ENCODE measurements around the gene ZNF333. TPM values are rescaled to one million over a fixed set of nuclear protein-coding genes. Genes with fewer than 3 reads are reported as not detected.
"Not testable (repeated sequence)": the region's sequence is repeated elsewhere in the genome, so short reads cannot be mapped to it uniquely, and the experiment has no call there.

Gene ZNF333
- total RNA-seq, 1 donor from 2014 or later = 9.0 TPM

DNA sequence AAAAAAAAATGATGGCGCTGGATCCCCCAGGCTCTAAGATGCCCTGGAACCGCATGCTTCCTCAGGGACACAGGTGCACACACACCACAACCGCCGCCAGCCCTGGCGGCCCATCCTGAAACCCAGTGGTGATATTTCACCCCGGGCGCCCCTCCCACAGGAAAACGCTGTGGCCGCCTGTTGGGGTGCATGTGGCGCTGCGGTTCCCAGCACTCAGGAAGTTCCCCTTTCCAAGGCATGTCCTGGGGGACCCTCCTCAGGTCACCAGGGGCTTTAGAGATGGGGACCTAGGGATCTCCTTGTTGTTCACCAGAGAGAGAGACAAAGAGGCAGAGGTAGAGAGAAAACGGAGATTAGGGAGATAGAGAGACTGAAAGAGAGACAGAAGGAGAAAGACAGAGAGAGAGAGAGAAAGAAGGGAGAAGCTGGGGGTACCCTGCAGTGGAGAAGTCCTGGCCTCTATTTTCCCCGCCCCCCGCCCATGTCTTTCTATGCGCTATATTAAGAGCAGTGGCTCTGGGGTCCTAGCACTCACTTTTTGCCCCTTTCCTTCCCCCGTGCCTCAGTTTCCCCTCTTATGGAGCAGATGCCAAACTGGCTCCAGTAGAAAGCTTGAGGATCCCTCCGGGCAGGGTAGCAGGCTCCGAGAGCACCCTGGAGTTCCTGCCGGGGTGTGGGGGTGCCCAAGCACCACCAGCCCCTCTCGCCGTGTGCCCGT, 86.2 kb downstream of the ZNF333 start:
- peak overlapping the region; percentile 22 for H3K4me3 ChIP-seq (ENCODE audit: low read depth, low read length)
- TF ChIP-seq, protein P1, sequence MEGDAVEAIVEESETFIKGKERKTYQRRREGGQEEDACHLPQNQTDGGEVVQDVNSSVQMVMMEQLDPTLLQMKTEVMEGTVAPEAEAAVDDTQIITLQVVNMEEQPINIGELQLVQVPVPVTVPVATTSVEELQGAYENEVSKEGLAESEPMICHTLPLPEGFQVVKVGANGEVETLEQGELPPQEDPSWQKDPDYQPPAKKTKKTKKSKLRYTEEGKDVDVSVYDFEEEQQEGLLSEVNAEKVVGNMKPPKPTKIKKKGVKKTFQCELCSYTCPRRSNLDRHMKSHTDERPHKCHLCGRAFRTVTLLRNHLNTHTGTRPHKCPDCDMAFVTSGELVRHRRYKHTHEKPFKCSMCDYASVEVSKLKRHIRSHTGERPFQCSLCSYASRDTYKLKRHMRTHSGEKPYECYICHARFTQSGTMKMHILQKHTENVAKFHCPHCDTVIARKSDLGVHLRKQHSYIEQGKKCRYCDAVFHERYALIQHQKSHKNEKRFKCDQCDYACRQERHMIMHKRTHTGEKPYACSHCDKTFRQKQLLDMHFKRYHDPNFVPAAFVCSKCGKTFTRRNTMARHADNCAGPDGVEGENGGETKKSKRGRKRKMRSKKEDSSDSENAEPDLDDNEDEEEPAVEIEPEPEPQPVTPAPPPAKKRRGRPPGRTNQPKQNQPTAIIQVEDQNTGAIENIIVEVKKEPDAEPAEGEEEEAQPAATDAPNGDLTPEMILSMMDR (IDR thresholded peaks at IDR 0.05; ENCODE audit: insufficient read depth, low read length, poor library complexity, severe bottlenecking) = no peak
- H3K27me3 ChIP-seq (ENCODE audit: control insufficient read depth, insufficient read depth, low read length) = peaks cover 14% of the 10 kb centered on the region
- no peaks in the 10 kb centered on the region for H3K36me3 ChIP-seq (ENCODE audit: control insufficient read depth, insufficient read depth, low read length)
- no peak for DNase-seq (ENCODE audit: low read depth)

DNA sequence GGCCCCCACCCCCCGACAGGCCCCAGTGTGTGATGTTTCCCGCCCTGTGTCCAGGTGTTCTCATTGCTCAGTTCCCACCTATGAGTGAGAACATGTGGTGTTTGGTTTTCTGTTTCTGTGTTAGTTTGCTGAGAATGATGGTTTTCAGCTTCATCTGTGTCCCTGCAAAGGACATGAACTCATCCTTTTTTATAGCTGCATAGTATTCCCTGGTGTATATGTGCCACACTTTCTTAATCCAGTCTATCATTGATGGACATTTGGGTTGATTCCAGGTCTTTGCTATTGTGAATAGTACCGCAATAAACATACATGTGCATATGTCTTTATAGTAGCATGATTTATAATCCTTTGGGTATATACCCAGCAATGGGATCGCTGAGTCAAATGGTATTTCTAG, 87.8 kb downstream of the ZNF333 start:
- H3K4me3 ChIP-seq (ENCODE audit: low read depth, low read length); DNase-seq (ENCODE audit: low read depth); H3K36me3 ChIP-seq (ENCODE audit: control insufficient read depth, insufficient read depth, low read length): not testable (repeated sequence)
- H3K27me3 ChIP-seq (ENCODE audit: control insufficient read depth, insufficient read depth, low read length) = peaks cover 14% of the 10 kb centered on the region

DNA sequence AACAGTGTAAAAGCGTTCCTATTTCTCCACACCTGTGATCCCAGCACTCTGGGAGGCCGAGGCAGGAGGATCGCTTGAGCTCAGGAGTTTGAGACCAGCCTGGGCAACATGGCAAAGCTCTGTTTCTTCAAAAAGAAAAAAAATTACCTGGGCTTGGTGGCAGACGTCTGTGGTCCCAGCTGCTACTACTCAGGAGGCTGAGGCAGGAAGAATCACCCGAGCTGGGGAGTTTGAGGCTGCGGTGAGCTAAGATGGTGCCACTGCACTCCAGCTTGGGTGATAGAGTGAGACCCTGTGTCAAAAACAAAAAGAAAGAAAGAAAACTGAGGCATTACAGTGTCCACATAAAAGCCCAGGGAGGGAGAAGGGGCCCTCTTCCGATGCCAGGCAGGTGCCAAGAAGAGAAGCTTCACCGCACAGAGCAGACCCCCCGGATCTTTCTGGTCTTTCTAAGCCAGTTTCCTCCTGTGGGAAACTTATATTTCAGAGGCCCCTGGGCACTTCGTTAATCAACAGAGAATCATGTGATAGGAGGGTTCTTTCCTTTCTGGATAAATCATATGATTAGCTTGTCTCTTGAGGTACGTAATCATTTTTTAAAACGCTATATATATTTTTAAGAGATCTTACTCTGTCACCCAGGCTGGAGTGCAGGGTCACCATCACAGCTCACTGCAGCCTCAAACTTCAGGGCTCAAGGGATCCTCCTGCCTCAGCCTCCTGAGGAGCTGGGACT, 88.4 kb downstream of the ZNF333 start, which contains the start of gene ADGRE2:
TSS of gene ADGRE2 (minus strand) at position 451 of the 736 bp plus-strand sequence. CDS start 1,804 bp downstream, outside the sequence.
- peaks cover 14% of the 10 kb centered on the region for H3K27me3 ChIP-seq (ENCODE audit: control insufficient read depth, insufficient read depth, low read length)
- DNase-seq (ENCODE audit: low read depth); H3K4me3 ChIP-seq (ENCODE audit: low read depth, low read length); H3K36me3 ChIP-seq (ENCODE audit: control insufficient read depth, insufficient read depth, low read length): not testable (repeated sequence)

DNA sequence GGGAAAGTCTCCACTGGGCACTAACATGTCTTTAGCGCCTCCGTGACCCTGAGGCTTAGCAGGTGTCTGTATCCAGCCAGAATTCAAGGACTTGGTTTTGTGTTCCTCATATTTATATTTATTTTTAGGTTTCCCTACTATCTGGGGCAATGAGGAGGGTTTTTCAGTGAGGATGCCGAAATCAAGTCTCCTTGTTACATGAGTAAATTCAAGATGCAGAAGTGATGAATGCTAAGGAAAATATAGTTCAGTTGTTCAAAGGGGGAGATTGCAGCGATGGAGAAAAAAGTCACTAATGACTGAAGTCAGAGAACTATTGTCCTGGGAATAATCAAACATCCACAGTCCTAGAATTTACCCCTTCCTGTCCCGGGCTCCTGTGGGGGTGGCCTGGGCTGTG, 89.3 kb downstream of the ZNF333 start:
- Histone ChIP-seq H3K36me3 (ENCODE audit: control insufficient read depth, insufficient read depth, low read length) (no peaks in the 10 kb centered on the region), H3K27me3 (ENCODE audit: control insufficient read depth, insufficient read depth, low read length) (peaks cover 14% of the 10 kb centered on the region), H3K4me3 (ENCODE audit: low read depth, low read length) (no peak overlapping the region)
- DNase-seq (ENCODE audit: low read depth) = no peak
- TF ChIP-seq, protein P1 (IDR thresholded peaks at IDR 0.05; ENCODE audit: insufficient read depth, low read length, poor library complexity, severe bottlenecking) = no peak

DNA sequence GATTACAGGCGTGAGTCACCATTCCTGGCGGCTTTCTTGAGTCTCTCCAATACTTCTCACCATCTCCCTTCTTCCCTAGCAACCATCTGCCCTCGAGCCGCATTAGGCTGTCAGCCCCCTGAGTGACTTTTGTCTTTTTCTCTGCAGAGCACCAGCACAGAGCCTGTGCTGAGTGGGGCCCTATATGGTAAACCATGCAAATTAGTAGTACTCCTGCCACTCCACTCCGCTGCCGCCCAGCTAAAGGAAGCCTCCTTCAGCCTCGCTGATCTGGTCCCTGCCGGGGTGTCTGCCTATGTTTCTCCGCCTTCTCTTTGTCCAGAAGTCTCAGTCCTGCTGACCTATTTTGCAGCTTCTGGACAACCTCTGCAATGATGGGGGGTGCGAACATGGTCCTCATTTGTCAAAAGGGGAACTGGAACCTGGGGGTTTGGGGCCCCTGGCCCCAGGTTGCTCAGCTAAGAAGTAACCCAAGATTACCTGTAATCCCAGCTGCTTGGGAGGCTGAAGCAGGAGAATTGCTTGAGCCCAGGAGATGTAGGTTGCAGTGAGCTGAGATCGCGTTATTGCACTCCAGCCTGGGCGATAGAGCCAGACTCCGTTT, 90.9 kb downstream of the ZNF333 start:
- not testable (repeated sequence) for H3K4me3 ChIP-seq (ENCODE audit: low read depth, low read length); H3K36me3 ChIP-seq (ENCODE audit: control insufficient read depth, insufficient read depth, low read length); DNase-seq (ENCODE audit: low read depth)
- H3K27me3 ChIP-seq (ENCODE audit: control insufficient read depth, insufficient read depth, low read length) = peaks cover 13% of the 10 kb centered on the region

DNA sequence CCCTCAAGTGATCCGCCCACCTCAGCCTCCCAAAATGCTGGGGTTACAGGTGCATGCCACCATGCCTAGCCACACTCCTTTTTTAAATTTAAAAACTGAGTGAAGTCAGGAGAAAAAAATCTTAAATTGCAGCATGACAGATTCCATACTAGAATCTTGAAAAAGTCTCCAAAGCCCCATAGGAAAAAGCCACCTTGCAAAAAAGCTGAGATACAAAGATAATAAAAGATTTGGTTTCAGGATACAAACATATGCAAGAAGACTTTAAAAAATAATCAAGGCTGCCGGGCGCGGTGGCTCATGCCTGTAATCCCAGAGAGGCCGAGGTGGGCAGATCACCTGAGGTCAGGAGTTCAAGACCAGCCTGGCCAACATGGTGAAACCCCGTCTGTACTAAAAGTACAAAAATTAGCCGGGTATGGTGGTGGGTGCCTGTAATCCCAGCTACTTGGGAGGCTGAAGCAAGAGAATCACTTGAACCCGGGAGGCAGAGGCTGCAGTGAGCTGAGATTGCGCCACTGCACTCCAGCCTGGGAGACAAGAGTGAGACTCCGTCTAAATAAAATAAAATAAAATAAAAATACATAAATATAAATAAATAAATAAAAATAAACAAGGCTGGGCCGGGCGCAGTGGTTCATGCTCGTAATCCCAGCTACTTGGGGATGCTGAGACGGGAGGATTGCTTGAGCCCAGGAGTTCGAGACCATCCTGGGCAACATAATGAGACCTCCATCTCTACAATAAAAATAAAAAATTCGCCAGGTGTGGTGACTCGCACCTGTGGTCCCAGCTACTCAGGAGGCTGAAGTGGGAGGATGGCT, 92.1 kb downstream of the ZNF333 start:
- H3K27me3 ChIP-seq (ENCODE audit: control insufficient read depth, insufficient read depth, low read length); H3K36me3 ChIP-seq (ENCODE audit: control insufficient read depth, insufficient read depth, low read length); H3K4me3 ChIP-seq (ENCODE audit: low read depth, low read length); DNase-seq (ENCODE audit: low read depth): not testable (repeated sequence)

DNA sequence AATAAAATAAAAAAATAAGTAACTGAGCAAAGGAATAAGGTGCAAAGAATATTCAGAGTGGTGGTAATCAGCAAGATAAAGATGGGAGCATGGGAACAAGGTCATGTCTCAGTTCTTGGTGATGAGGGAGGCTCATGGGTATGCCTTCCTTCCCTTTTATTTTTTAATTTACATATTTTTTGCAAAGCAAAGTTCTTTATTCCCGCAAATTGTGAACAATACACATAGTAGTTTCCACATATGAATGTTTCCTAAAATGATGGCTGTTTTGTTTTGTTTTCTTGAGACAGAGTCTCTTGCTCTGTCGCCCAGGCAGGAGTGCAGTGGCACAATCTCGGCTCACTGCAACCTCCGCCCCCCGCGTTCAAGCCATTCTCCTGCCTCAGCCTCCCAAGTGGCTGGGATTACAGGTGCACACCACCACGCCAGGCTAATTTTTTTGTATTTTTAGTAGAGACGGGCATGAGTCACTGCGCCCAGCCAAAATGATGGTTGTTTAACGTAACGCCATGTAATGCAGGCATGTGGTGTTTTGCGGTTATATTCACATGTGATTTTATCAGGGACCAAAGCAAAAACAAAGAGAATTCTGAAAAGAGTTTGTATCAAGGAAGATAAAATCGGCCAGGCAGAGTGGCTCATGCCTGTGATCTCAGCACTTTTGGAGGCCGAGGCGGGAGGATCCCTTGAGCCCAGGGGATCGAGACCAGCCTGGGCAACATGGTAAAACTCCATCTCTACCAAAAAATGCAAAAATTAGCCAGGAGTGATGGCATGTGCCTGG, 93.0 kb downstream of the ZNF333 start:
- H3K4me3 ChIP-seq (ENCODE audit: low read depth, low read length) = no peak overlapping the region
- no peak for DNase-seq (ENCODE audit: low read depth)
- TF ChIP-seq, protein P1 (IDR thresholded peaks at IDR 0.05; ENCODE audit: insufficient read depth, low read length, poor library complexity, severe bottlenecking) = no peak
- no peaks in the 10 kb centered on the region for H3K36me3 ChIP-seq (ENCODE audit: control insufficient read depth, insufficient read depth, low read length)
- H3K27me3 ChIP-seq (ENCODE audit: control insufficient read depth, insufficient read depth, low read length) = no peaks in the 10 kb centered on the region
